ENCODE data around the gene NPY.

The NPY gene

DNA sequence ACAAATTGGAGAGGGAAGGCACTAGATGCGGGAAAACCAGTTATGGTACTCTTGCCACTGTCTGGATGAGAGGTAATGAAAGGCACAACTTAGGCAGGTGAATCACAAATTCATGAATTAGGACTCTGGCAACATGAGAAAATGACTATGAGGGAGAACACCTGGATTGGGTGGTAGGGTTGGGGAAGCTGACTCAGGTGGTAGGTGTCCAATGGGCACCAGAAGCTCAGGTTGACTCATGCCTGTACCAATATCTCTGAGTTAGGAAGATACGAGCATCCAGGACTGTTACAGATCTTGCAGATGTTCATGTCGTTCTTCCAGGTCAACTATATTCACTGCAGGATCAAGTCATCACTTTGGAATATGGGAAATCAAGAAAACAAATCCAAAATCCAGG, 56.7 kb downstream of the NPY start:
- no peak overlapping the region for H3K9ac ChIP-seq (ENCODE audit: low read length)
- no peak overlapping the region for H4K5ac ChIP-seq (ENCODE audit: low read length)
- no peak overlapping the region for H3K4me3 ChIP-seq (ENCODE audit: low read length)
- no peak overlapping the region for H2BK120ac ChIP-seq (ENCODE audit: low read depth, low read length)
- H3K4ac ChIP-seq (ENCODE audit: low read depth, low read length): no peak overlapping the region
- H3K36me3 ChIP-seq (ENCODE audit: control insufficient read depth, insufficient read depth, low read length): no peaks in the 10 kb centered on the region
- H2BK15ac ChIP-seq (replicated peaks; ENCODE audit: low read depth): no peak overlapping the region
- no peaks in the 10 kb centered on the region for H3K79me1 ChIP-seq (ENCODE audit: low read length)
- whole genome bisulfite sequencing (ENCODE audit: extremely low coverage, insufficient coverage, low lambda C conversion rate): no CpG with 5 or more reads among the region's 3 CpGs
- H2AK5ac ChIP-seq (ENCODE audit: low read length): no peak overlapping the region
- H3K79me2 ChIP-seq (ENCODE audit: control insufficient read depth, insufficient read depth, low read length): no peaks in the 10 kb centered on the region
- H3K27ac ChIP-seq (ENCODE audit: low read depth, low read length): no peak overlapping the region
- no peaks in the 10 kb centered on the region for H3K27me3 ChIP-seq (ENCODE audit: insufficient read depth, low read length, poor library complexity)
- no peak overlapping the region for H3K18ac ChIP-seq (ENCODE audit: low read length)
- no peak for DNase-seq
- H3K23ac ChIP-seq (ENCODE audit: low read length): no peak overlapping the region
- H2BK5ac ChIP-seq (ENCODE audit: low read length): no peak overlapping the region
- no peak overlapping the region for H3K56ac ChIP-seq (ENCODE audit: low read length)
- no peak overlapping the region for H4K8ac ChIP-seq (ENCODE audit: low read depth, low read length)
- peaks cover 7% of the 10 kb centered on the region for H3K4me1 ChIP-seq (ENCODE audit: control insufficient read depth, low read depth, low read length)
- no peak overlapping the region for H3K4me2 ChIP-seq (ENCODE audit: low read length)

Data from mesendoderm (in vitro differentiated cells).